Osteocyte (in vitro differentiated cells): ENCODE measurements around the gene TMPRSS4. TPM values are rescaled to one million over a fixed set of nuclear protein-coding genes. Genes with fewer than 3 reads are reported as not detected.

Experiments used
- DNase-seq: peaks from one replicate; pipeline ENCODE4 v3.0.0; 2021; ENCODE audit warnings: mixed read lengths; ENCODE audit not compliant: unreplicated experiment; ENCODE audit errors: extremely low spot score
- H3K27ac Mint-ChIP-seq: one replicate; pipeline ENCODE4 v1.8.0; 2021; ENCODE audit warnings: mild to moderate bottlenecking, mixed read lengths; ENCODE audit not compliant: unreplicated experiment
- H3K27me3 Mint-ChIP-seq: one replicate; pipeline ENCODE4 v1.8.0; 2021; ENCODE audit warnings: mixed read lengths; ENCODE audit not compliant: unreplicated experiment
- H3K36me3 Mint-ChIP-seq: one replicate; pipeline ENCODE4 v1.8.0; 2021; ENCODE audit warnings: mixed read lengths; ENCODE audit not compliant: unreplicated experiment
- H3K4me1 Mint-ChIP-seq: one replicate; pipeline ENCODE4 v1.8.0; 2021; ENCODE audit warnings: mixed read lengths; ENCODE audit not compliant: unreplicated experiment
- H3K4me3 Mint-ChIP-seq: one replicate; pipeline ENCODE4 v1.8.0; 2021; ENCODE audit warnings: mild to moderate bottlenecking, moderate library complexity, mixed read lengths; ENCODE audit not compliant: unreplicated experiment
- H3K9me3 Mint-ChIP-seq: one replicate; pipeline ENCODE4 v1.8.0; 2021; ENCODE audit warnings: mixed read lengths; ENCODE audit not compliant: unreplicated experiment
- total RNA-seq: library from RNA; stranded (reverse); gene quantifications from 2 replicates; pipeline ENCODE4 v1.2.1, GENCODE V29; 2021
- TF ChIP-seq, protein P1 (sequence below): fragments of 200-600 bp; sonication (generic); IDR thresholded peaks from 2 replicates; pipeline ENCODE4 v1.5.0; 2021; ENCODE audit warnings: antibody characterized with exemption, mild to moderate bottlenecking, moderate library complexity

The TMPRSS4 gene
- total RNA-seq, 1 donor from 2014 or later: not detected

- Mint-ChIP-seq H3K27me3 (peaks cover 84% of the 10 kb centered on the region), H3K27ac (no peak overlapping the region), H3K9me3 (no peaks in the 10 kb centered on the region), H3K36me3 (no peaks in the 10 kb centered on the region), H3K4me3 (peak overlapping the region; percentile 68), H3K4me1 (peaks cover 3% of the 10 kb centered on the region)
- TF ChIP-seq, protein P1, sequence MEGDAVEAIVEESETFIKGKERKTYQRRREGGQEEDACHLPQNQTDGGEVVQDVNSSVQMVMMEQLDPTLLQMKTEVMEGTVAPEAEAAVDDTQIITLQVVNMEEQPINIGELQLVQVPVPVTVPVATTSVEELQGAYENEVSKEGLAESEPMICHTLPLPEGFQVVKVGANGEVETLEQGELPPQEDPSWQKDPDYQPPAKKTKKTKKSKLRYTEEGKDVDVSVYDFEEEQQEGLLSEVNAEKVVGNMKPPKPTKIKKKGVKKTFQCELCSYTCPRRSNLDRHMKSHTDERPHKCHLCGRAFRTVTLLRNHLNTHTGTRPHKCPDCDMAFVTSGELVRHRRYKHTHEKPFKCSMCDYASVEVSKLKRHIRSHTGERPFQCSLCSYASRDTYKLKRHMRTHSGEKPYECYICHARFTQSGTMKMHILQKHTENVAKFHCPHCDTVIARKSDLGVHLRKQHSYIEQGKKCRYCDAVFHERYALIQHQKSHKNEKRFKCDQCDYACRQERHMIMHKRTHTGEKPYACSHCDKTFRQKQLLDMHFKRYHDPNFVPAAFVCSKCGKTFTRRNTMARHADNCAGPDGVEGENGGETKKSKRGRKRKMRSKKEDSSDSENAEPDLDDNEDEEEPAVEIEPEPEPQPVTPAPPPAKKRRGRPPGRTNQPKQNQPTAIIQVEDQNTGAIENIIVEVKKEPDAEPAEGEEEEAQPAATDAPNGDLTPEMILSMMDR: no peak
- DNase-seq: no peak
These were observed 69.7 kb downstream of the TMPRSS4 start for GRCh38 chr11:118146554-118146953.

GRCh38 chr11:118147502-118147901 lies 70.6 kb downstream of the TMPRSS4 start:
- Mint-ChIP-seq H3K9me3 (no peaks in the 10 kb centered on the region), H3K4me3 (no peak overlapping the region), H3K27me3 (peaks cover 77% of the 10 kb centered on the region), H3K4me1 (peaks cover 6% of the 10 kb centered on the region), H3K27ac (no peak overlapping the region), H3K36me3 (no peaks in the 10 kb centered on the region)
- no peak for DNase-seq
- TF ChIP-seq, protein P1: no peak

DNA sequence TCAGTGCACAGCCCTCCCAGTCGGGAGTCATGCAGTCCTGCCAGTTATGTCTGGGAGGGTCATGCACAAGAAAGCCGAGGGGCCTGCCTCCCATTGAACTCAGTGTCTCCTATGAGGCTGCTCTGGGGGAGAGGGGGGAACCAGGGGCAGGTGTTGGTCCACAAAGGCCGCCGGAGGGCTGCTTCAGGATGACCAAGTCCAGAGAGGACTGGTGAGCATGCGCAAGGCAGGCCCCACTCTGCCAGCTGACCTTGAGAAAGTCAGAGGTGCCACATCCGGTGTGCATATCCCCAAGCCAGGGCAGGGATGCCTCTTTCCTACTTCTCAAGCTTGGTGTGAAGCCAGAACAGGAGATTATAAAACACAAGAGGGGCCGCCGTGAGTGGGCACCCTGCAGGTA lies 71.4 kb downstream of the TMPRSS4 start:
- no peak for DNase-seq
- H3K9me3 Mint-ChIP-seq: no peaks in the 10 kb centered on the region
- H3K27me3 Mint-ChIP-seq: peaks cover 70% of the 10 kb centered on the region
- H3K36me3 Mint-ChIP-seq: no peaks in the 10 kb centered on the region
- H3K4me1 Mint-ChIP-seq: peaks cover 6% of the 10 kb centered on the region
- H3K27ac Mint-ChIP-seq: no peak overlapping the region
- H3K4me3 Mint-ChIP-seq: no peak overlapping the region
- TF ChIP-seq, protein P1: no peak

DNA sequence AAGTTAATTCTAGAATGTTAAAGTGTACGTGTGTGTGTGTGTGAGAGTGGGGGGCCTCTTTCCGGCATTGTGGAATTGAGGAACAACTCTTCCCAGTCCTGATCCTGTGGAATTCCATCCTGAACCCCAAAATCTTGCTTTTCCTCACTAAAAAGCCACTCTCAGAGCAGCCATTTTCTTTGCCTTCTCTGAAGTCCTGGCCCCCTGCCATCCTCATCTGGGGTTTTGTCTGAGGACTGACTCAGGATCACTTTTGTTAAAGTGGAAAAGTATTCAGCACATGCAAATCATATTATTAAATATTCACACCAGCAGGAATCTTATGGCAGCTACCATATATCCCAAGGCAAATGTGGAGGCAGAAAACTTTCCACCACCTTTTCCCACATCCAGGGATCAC lies 72.0 kb downstream of the TMPRSS4 start:
- TF ChIP-seq, protein P1: no peak
- no peaks in the 10 kb centered on the region for H3K9me3 Mint-ChIP-seq
- peaks cover 8% of the 10 kb centered on the region for H3K4me1 Mint-ChIP-seq
- H3K27me3 Mint-ChIP-seq: peaks cover 70% of the 10 kb centered on the region
- no peak overlapping the region for H3K27ac Mint-ChIP-seq
- no peak for DNase-seq
- no peak overlapping the region for H3K4me3 Mint-ChIP-seq
- H3K36me3 Mint-ChIP-seq: no peaks in the 10 kb centered on the region

DNA sequence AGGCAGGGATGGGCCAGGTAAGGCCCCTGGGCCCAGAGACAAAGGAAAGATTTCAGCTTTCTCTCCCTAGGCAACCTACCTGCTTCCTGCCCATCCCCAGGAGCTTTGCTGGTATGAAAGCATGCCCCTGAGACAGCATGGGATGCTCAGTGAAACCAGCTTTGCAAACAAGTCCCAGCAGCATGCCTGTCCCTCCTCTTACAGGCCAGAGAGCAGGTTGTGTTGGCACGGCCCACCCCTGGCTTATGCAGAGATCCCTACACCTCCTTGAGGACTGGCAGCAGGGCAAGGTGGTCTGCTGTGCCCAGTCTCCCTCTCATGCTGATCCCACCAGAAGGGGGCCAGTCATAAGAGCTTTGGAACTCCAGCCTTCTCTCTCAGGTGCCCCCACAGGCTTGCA lies 72.6 kb downstream of the TMPRSS4 start:
- DNase-seq: no peak
- Mint-ChIP-seq H3K4me3 (no peak overlapping the region), H3K27ac (no peak overlapping the region), H3K36me3 (no peaks in the 10 kb centered on the region), H3K4me1 (peaks cover 8% of the 10 kb centered on the region), H3K27me3 (peaks cover 70% of the 10 kb centered on the region), H3K9me3 (no peaks in the 10 kb centered on the region)
- TF ChIP-seq, protein P1: no peak
